Stimulated activated CD8-positive, alpha-beta memory T cell treated with anti-CD3 and anti-CD28 coated beads, Interleukin-4, amount 100 ng/mL, for 1 hour (primary cell): ENCODE measurements around the gene PFKFB1.

Experiments
- DNase-seq, 2 donors: peaks; one replicate each; pipeline ENCODE4 v3.0.0-alpha.2; 2020; ENCODE audit warnings: low read depth in 2 of 2, low spot score in 1 of 2

PFKFB1 gene

GRCh38 chrX:54923376-54923775 lies 70.6 kb downstream of the PFKFB1 start:
- no peak for DNase-seq

GRCh38 chrX:54922547-54922946 lies 71.4 kb downstream of the PFKFB1 start:
- DNase-seq = no peak

- peak; percentile 3 to 11 for DNase-seq
These were observed 72.5 kb downstream of the PFKFB1 start for GRCh38 chrX:54921427-54922021.

- DNase-seq = no peak
These were observed 73.2 kb downstream of the PFKFB1 start, which contains the start of gene TRO for GRCh38 chrX:54920610-54921426. TRO (plus strand) TSS chrX:54920824; CDS start chrX:54922247, 1,423 bp downstream.

- no peak for DNase-seq
These were observed 84.0 kb downstream of the PFKFB1 start for GRCh38 chrX:54909941-54910340.

GRCh38 chrX:54894159-54894558 lies 99.8 kb downstream of the PFKFB1 start:
- DNase-seq = no peak

- no peak for DNase-seq
These were observed 102.4 kb downstream of the PFKFB1 start for GRCh38 chrX:54891573-54891972.

GRCh38 chrX:54885740-54886139 lies 108.2 kb downstream of the PFKFB1 start:
- no peak for DNase-seq
